GM19025 (cell line): ENCODE results near the gene DHCR24.
"Not testable (repeated sequence)": the region's sequence is repeated elsewhere in the genome, so short reads cannot be mapped to it uniquely, and the experiment has no call there.

ENCODE experiments used
- ATAC-seq: cut with Tn5 transposase; IDR thresholded peaks from one replicate; pipeline ENCODE4 v1.9.1; 2021; ENCODE audit warnings: mild to moderate bottlenecking, low read depth, moderate library complexity; ENCODE audit not compliant: unreplicated experiment

DHCR24 gene

DNA sequence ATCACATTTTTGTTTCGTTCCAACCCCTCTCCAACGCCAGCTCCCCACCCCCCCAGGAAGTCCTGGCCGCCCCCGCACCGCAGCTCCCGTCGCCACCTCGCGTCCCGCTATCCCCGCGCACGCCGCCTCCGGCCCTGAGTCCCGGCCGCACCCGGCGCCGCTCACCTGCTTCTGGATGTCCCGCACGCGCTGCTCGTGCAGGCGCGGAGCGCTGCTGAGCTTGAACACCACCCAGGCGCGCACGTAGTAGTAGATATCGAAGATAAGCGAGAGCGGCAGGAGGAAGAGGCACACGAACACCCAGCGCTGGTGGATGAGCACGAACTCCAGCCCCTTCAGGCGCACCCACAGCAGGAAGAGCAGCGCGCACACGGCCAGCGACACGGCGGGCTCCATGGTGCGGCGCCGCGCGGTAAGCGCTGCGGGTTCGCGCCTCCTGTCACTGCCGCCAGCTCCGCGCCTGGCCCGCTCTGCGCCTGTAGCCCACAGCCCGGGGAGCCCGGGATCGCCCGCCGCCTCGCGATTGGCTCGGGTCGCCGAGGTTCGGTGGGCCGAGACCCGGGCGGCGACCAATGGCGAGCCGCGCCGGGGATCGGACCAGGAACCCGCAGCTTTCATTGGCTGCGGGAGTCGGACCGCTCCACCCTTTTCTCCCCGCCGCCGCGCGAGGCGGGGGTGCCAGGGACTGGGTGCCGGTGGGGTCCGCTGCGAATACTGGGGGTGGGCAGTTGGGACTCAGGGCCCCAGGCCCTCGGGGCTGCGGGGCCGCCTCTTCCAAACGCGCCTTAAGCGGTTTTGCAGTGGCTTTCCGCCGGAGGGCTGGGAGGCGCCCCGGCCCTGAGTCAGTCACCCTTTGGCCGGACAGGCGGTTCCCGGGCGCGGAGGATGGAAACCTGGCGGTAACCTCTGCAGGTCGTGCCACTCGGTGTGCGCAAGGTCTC lies at the start of gene DHCR24:
TSS of gene DHCR24 (minus strand) at position 472 of the 941 bp plus-strand sequence. CDS start at position 396, 76 bp downstream.
- ATAC-seq, result peak; percentile 94

GRCh38 chr1:54936791-54937190 lies 49.8 kb upstream of the DHCR24 start:
- no peak for ATAC-seq

DNA sequence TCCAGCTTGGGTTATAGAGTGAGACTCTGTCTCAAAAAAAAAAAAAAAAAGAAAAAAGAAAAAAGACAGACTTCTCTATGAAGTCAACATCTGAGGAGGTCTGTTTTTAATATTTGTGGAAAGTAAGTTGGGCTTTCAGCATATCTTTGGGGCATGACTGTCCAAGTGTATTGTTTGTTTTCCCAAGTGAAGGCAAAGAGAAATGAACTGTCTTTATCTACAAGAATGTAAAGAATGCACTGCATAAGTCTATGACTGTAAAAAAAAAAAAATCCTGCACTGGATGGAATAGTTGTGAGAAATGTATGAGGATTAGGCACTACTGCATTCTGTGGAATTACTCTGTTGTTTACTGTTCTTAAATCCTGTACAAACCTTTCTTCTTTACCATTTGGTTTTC lies 47.9 kb upstream of the DHCR24 start:
- no peak for ATAC-seq

DNA sequence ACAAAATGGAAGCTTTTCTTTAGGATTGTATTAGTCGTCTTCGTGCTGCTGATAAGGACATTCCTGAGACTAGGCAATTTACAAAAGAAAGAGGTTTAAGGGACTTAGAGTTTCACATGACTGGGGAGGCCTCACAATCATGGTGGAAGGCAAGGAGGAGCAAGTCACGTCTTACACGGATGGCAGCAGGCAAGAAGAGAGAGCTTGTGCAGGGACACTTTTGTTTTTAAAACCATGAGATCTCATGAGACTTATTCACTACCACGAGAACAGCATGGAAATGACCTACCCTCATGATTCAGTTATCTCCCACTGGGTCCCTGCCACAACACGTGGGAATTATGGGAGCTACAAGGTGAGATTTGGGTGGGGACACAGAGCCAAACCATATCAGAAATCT lies 47.1 kb upstream of the DHCR24 start:
- not testable (repeated sequence) for ATAC-seq

GRCh38 chr1:54931275-54931840 lies 44.4 kb upstream of the DHCR24 start:
- ATAC-seq, result no peak

DNA sequence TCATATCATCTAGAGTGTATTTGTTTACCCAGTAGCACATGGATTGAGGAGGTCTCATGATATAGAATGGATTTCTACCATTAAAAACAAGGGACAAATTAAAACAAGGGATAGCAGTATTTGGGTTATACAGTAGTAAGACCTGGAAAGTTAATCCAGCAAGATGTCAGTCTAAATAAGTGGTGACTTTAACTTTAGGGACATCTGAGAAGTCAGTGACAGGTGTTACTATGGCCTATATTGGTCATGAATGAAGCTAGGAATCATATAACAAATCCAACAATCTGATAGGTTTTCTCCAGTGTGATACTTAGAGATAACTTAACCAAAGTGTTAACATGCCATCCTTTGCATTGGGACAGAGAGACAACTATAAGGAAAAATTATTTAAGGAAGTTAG lies 42.7 kb upstream of the DHCR24 start:
- ATAC-seq, result no peak

DNA sequence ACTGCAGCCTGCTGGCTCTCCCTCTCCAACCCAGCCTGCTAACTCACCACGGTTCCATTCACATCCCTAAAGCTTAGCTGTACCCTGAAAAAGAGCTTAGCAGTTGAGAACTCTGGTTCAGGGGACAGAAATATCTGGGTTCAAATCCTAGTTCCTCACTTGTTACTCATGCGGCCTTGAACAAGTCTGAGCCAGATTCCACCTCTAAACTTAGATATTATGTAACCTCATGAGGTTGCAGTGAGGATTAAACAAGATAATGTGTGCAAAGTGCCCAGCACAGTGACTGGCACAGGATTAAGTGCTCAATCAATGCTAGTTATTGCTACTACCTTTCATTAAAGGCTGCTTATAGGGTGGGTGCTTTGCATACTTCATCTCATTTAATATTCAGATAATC lies 41.3 kb upstream of the DHCR24 start:
- no peak for ATAC-seq

GRCh38 chr1:54927472-54928240 lies 40.7 kb upstream of the DHCR24 start:
- ATAC-seq, result no peak

- ATAC-seq, result no peak
Measured at GRCh38 chr1:54926970-54927369, 40.0 kb upstream of the DHCR24 start.

DNA sequence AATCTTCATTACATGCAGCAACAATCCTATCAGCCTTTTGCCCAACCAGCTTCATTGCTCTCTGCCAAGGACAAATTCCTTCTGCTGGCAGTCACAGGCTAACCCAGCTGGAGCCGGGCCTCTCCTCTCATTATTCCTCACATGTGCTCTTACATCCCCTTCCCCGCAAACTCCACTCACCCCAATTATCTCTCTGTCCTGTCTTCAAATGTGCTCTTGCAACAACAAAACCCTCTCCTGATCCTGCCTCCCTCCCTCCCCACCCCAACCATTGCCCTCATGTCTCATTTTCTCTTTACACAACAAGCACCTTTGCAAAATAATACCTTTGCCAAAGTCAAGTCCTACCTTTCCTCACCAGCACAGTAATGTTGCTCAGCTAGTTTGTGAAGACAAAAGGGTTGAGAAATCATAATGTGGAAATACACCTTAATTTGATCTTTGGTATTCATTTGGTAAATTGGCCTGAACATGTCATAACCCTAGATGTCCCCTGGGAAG lies 36.0 kb upstream of the DHCR24 start:
- ATAC-seq, result no peak

DNA sequence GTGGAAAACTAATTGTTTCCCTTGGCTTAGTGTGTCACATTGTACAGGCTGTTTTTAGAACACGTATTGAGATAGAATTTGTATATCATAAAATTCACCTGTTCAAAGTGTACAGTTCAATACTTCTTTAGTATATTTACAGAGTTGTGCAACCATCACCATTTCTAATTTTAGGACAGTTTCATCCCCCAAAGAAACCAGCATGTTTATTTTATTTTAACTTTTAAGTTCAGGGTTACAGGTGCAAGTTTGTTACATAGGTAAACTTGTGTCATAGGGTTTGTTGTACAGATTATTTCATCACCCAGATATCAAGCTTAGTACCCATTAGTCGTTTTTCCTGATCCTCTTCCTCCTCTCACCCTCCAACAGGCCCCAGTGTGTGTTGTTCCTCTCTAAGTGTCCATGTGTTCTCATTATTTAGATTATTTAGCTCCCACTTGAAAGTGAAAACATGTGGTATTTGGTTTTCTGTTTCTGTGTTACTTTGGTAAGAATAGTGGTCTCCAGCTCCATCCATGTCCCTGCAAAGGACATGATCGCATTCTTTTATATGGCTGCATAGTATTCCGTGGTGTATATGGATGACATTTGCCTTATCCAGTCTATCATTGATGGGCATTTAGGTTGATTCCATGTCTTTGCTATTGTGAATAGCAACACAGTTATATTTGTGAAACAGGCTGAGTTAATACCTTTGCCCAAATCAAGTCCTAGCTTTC lies 35.2 kb upstream of the DHCR24 start:
- ATAC-seq, result no peak

GRCh38 chr1:54919367-54920359 lies 32.7 kb upstream of the DHCR24 start:
- no peak for ATAC-seq

DNA sequence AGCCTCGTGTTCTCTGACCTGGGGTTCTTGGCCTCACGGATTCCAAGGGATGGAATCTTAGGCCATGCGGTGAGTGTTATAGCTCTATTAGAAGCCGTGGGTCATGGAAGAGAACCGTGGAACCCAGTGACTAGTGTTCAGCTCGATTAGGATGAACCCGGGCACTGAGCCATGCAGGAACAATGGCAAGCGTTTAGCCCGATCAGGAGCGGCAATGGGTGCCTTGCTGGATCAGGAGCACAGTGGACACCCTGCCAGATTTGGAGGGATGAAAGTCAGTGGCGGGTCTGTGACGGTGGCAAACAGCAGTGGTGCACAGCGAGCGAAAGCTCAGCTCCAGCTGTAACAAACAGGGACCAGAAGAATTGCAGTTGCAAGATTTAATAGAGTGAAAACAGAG lies 24.1 kb upstream of the DHCR24 start:
- ATAC-seq, result not testable (repeated sequence)

DNA sequence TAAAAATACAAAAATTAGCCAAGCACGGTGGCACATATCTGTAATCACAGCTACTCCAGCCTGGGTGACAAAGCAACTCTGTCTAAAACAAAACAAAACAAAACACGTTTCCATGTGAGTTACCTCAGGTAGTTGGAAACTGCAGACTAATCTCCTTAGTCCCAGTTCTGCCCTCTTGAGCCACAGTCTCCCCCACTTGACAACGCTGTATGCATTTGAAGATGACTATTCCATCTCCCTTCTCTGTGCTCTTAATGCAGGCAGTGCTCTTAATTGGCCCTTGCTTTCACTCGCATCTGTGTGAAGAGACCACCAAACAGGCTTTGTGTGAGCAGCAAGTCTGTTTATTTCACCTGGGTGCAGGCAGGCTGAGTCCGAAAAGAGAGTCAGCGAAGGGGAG lies 19.6 kb upstream of the DHCR24 start:
- ATAC-seq, result no peak

GRCh38 chr1:54904476-54905048 lies 17.6 kb upstream of the DHCR24 start:
- ATAC-seq, result no peak

DNA sequence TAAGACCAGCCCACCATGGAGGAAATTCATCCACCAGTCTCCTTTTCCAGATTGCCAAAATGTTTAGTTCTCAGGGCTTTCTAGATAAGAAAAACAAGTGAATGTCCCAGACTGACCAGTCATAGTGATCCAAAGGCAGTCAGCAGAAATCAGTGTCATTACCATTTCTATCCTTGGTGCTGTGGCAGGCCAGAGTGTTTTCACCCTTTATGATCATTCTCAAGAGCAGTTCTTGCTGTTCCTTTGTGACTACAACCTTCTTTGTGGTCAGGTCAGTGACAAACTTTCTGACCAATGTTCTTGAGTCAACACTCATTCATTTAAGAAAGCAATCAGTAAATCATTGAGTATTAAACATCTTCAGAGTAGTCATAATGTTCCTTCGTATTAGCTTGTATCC lies 7.3 kb upstream of the DHCR24 start:
- ATAC-seq, result no peak

GRCh38 chr1:54892586-54892985 lies 5.6 kb upstream of the DHCR24 start:
- ATAC-seq, result no peak

GRCh38 chr1:54889132-54889725 lies 2.2 kb upstream of the DHCR24 start:
- no peak for ATAC-seq
